AML-193 (cell line): ENCODE results near the gene PFDN5.
A peak's percentile ranks its signal among the peaks of the same experiment; 100 is the strongest.
"Not testable (repeated sequence)": the region's sequence is repeated elsewhere in the genome, so short reads cannot be mapped to it uniquely, and the experiment has no call there.

Experiments
- DNase-seq, 2 experiments: peaks; one replicate each; lab custom pipeline; 2025; lab: John Stamatoyannopoulos, UW

Gene PFDN5

DNA sequence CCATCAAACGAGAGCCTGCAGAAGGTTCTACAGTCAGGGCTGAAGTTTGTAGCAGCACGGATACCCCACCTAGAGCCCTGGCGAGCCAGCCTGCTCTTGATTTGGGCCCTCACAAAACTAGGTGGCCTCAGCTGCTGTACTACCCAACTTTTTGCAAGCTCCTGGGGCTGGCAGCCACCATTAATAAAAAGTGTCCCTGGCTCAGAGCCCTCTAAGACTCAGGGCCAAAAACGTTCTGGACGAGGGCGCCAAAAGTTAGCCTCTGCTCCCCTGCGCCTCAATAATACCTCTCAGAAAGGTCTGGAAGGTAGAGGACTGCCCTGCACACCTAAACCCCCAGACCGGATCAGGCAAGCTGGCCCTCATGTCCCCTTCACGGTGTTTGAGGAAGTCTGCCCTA, 8.9 kb upstream of the PFDN5 start:
- DNase-seq, result no peak

DNA sequence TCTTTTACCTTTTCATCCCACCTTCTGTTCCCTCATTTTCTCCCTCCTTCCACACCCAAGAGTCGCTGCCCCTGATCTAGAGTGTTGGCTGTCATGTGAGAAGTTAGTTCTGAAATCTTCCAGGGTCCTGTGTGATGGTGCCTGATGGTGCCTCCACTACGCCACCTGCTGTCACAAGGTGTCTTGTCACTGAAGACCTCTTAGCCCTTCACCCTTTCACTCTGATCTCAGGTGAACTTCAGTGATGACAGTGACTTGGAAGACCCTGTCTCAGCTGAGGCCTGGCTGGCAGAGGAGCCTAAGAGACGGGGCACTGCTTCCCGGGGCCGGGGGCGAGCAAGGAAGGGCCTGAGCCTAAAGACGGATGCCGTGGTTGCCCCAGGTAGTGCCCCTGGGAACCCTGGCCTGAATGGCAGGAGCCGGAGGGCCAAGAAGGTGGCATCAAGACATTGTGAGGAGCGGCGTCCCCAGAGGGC, 7.6 kb upstream of the PFDN5 start:
- peak; percentile 36 to 58 for DNase-seq

GRCh38 chr12:53288322-53288721, 7.0 kb upstream of the PFDN5 start:
- no peak for DNase-seq

- DNase-seq, result no peak
Measured at GRCh38 chr12:53289891-53290290, 5.5 kb upstream of the PFDN5 start.

- no peak for DNase-seq
Measured at GRCh38 chr12:53290661-53291060, 4.7 kb upstream of the PFDN5 start.

GRCh38 chr12:53292426-53292825, 2.9 kb upstream of the PFDN5 start:
- no peak for DNase-seq

DNA sequence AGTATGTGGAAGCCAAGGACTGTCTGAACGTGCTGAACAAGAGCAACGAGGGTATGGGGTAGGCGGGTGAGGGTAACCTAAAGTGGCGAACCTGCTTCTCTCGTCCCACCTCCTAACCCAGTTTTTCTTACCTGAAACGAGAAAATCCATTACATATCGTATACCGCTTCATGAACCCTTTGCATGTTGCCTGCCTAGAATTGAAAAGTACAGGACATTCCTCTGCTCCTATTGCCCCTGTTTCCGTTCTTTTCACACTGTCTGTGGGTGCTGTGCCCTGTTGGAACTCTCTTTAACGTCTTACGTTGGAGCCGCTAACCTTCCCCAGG, 513 bp downstream of the PFDN5 start:
- no peak for DNase-seq

DNA sequence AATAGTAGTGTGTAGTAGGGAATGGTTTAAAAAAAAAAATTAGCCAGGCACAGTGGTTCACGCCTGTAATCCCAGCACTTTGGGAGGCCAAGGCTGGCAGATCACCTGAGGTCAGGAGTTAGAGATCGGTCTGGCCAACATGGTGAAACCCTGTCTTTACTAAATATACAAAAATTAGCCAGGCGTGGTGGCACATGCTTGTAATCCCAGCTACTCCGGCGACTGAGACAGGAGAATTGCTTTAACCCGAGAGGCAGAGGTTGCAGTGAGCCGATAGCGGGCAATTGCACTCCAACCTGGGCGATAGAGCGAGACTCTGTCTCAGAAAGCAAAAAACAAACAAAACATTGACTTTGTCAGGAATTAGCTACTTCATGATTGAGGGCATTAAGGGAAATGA, 1.8 kb downstream of the PFDN5 start:
- DNase-seq, result not testable (repeated sequence)

GRCh38 chr12:53298164-53298563, 2.8 kb downstream of the PFDN5 start:
- DNase-seq, result peak; percentile 60 to 65

DNA sequence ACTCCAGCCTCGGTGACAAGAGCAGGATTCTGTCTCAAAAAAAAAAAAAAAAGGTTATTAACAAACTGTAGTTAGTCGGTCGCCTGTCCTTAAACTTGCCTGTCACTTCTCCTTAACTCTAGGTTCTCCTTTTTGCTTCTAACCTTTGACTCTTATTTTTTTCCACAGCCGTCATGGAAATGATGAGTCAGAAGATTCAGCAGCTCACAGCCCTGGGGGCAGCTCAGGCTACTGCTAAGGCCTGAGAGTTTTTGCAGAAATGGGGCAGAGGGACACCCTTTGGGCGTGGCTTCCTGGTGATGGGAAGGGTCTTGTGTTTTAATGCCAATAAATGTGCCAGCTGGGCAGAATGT, 3.7 kb downstream of the PFDN5 start:
- peak; percentile 56 to 61 for DNase-seq

DNA sequence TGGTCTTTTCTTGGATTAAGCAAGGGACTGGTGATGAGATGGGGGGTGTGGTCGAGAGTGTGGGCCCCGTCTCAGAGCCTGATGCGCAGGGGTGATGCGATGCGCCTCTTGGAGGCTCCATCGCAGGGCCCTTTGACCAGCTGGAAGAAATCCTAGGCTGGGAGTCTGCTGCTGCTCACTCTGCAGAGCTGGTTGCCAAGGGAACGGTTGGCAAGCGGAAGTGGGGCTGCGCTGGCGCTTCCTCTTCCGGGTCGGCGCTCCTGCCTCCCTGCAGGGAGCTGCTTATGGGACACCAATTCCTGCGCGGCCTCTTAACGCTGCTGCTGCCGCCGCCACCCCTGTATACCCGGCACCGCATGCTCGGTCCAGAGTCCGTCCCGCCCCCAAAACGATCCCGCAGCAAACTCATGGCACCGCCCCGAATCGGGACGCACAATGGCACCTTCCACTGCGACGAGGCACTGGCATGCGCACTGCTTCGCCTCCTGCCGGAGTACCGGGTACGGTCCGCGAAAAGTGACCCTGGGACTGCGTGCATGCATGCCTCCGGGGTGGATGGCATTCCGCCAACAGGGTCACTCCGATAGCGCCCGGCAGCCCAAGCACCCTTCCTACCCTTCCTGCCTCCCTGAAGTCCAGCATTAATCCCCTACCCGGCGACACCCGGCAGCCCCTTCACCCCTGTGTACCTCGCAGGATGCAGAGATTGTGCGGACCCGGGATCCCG, 4.3 kb downstream of the PFDN5 start, which contains the start of gene MYG1:
MYG1 (plus strand) TSS at position 242 of the 727 bp plus-strand sequence; CDS start at position 285, 43 bp downstream.
- DNase-seq, result peak; percentile 78 to 81

DNA sequence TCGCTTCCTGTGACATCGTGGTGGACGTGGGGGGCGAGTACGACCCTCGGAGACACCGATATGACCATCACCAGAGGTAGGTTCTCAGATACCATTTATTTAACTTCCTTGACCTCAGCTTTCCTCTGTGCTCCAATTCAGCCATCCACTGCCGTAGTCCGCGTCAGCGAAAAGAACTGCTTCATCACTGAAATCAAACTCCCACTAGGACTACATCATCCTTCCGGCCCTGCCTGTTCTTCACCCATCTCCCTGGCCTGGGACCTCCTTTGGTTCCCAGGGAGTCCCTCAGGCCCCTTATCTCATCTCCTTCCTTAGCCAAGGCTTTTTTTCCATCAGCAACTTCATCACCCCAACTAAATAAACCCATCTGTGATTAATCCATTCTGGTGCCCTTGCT, 4.8 kb downstream of the PFDN5 start:
- no peak for DNase-seq

DNA sequence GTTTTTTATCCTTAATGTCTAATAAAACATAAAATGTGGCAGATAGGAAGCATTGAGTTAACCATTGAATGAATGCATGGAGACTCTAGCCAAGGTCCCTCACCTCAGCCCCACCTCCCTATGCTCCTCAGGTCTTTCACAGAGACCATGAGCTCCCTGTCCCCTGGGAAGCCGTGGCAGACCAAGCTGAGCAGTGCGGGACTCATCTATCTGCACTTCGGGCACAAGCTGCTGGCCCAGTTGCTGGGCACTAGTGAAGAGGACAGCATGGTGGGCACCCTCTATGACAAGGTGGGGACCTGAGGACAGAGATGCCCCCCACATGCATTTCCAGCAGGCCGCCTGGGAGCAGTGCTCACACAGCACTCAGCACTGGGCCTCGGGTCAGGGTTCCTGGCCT, 7.6 kb downstream of the PFDN5 start:
- DNase-seq, result no peak

- no peak for DNase-seq
Measured at GRCh38 chr12:53306826-53307225, 11.5 kb downstream of the PFDN5 start.

GRCh38 chr12:53308276-53308675, 12.9 kb downstream of the PFDN5 start:
- DNase-seq, result no peak

DNA sequence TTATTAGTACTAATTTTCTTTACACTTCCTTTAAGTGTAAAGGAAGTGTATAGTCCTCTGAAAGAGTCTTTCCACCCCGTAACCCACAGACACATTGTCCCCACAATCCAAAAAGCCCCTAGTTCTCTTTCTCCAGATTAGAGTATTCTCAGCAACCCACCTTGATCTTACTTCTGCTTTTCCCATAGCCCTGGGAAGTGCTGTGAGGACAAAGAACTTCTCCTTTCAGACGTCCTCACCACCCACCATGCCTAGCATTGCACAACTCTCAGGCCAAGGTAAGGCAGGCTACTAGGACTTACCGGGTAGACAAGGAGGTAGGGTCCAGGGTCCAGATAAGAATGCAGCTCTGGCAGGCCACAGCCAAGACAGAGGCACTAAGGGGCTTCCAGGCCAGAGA, 18.7 kb downstream of the PFDN5 start:
- DNase-seq, result peak; percentile 24 to 46

DNA sequence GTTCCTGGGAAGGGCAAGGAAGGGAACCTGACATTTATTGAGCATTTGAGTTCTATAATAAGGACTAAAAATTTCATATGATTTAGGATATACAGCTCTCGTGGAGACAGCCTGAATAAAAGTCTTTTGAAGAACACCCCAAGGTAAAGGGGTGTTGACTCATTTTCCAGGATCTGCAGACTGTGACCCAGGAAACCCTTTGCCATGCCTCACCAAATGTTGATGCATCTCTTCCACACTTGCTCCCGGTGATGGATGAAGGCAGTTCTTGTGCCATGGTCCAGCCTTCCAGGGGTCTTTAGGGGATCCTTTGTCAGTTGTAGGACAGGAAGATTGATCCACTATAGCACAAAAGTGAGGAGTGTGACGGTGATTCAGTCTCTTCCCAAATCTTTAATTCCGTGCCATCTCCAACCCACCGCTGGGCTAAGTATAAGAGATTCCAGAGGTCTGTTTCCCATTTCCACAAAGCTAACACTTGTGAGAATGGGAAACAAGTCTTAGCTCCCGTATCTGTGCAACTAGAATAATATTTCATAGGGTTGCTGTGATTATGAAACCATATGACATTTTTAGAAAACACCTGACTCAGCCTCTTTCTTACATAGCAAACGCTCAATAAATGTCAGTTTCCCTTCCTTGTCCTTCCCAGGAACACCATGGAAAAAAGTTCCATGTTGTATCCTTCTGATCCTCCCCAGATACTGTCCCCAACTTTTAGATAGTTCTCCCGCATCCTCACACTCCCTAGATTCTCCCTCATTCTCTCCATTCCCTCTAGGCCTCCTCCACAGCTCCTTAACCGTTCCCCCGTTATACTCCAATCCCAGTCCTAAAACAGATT, 25.2 kb downstream of the PFDN5 start:
- DNase-seq, result no peak

- DNase-seq, result peak; percentile 62 to 63
Measured at GRCh38 chr12:53324113-53324778, 28.9 kb downstream of the PFDN5 start.

GRCh38 chr12:53324779-53325510, 29.6 kb downstream of the PFDN5 start:
- peak; percentile 56 to 76 for DNase-seq

DNA sequence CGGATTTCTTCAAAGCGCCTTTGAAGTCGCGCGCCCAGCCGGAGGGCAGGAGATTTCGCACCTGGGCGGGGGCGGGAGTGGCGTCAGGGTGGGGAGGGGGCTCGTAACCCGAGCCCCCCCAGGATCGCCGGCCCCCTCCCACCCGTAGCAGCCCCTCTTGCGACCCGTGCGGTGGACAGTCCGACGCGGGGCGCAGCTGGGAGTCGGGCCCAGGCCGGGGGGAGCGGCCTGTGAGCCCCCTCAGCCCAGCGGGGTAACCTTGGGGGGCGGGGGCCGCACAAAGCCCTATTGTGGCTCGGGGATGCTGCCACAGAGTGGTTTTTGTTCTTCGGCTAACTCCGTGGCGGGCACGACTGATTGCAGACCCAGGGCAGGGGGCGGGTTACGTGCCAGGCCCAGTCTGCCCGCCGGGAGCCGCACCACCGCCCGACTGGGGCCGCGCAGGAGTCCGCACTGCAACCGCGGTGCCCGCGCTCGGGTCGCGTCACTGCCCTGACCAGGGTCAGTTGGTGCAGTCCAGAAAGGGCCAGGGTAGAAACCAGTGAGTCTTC, 30.2 kb downstream of the PFDN5 start:
- DNase-seq, result no peak

GRCh38 chr12:53326460-53327185, 31.3 kb downstream of the PFDN5 start:
- DNase-seq, result no peak
